ENCODE results near the gene CTNNA2. TPM values are rescaled to one million over a fixed set of nuclear protein-coding genes. Genes with fewer than 3 reads are reported as not detected.

Gene CTNNA2
- total RNA-seq, 1 experiment from 2014 or later, result 5.5 TPM

GRCh38 chr2:80338794-80339193, 825.9 kb downstream of the CTNNA2 start:
- Histone ChIP-seq H3K4me2 (ENCODE audit: insufficient read depth, insufficient read length, low read length) (no peak overlapping the region), H3K56ac (ENCODE audit: insufficient read length, low read depth, low read length) (no peak overlapping the region), H2BK120ac (ENCODE audit: low read depth, low read length, poor library complexity, severe bottlenecking) (no peak overlapping the region), H2BK5ac (ENCODE audit: insufficient read length, low read length) (no peak overlapping the region), H4K8ac (replicated peaks; ENCODE audit: insufficient read length, low read depth, low read length) (no peak overlapping the region), H3K9ac (ENCODE audit: extremely low read depth, insufficient read length, low read length) (no peak overlapping the region), H3K79me1 (ENCODE audit: insufficient read depth, low read depth, low read length, poor library complexity, severe bottlenecking) (no peaks in the 10 kb centered on the region), H3K79me2 (ENCODE audit: insufficient read depth, low read length) (no peaks in the 10 kb centered on the region), H3K27ac (ENCODE audit: insufficient read length, low read depth, low read length) (no peak overlapping the region), H2AK5ac (ENCODE audit: insufficient read length, low read length) (no peak overlapping the region), H3K23me2 (ENCODE audit: insufficient read length, low read depth, low read length, poor library complexity, severe bottlenecking) (no peaks in the 10 kb centered on the region), H3K14ac (ENCODE audit: insufficient read depth, low read length) (no peak overlapping the region), H4K5ac (ENCODE audit: insufficient read length, low read depth, low read length) (no peak overlapping the region), H3K27me3 (ENCODE audit: insufficient read depth, low read length) (no peaks in the 10 kb centered on the region), H2BK20ac (ENCODE audit: low read depth, low read length, poor library complexity, severe bottlenecking) (no peak overlapping the region), H3K4me1 (ENCODE audit: insufficient read depth, low read length) (no peaks in the 10 kb centered on the region; the same call in 1 of the 2 replicates), H3T11ph (ENCODE audit: low read length) (no peak overlapping the region), H2BK12ac (ENCODE audit: insufficient read length, low read depth, low read length) (no peak overlapping the region), H2AFZ (ENCODE audit: low read length) (no peak overlapping the region), H3K18ac (ENCODE audit: insufficient read length, low read depth, low read length) (no peak overlapping the region), H4K20me1 (ENCODE audit: control insufficient read depth, insufficient read depth, insufficient read length) (no peaks in the 10 kb centered on the region), H3K9me3 (ENCODE audit: control insufficient read depth, low read depth, low read length) (no peaks in the 10 kb centered on the region), H3K4ac (ENCODE audit: low read depth, low read length) (no peak overlapping the region), H4K91ac (ENCODE audit: insufficient read length, low read depth, low read length) (no peak overlapping the region), H3K23ac (ENCODE audit: insufficient read length, low read depth, low read length) (no peak overlapping the region), H2BK15ac (ENCODE audit: low read depth, low read length) (no peak overlapping the region)
- Mint-ChIP-seq H3K27me3 (ENCODE audit: low read depth) (no peaks in the 10 kb centered on the region), H3K4me1 (no peaks in the 10 kb centered on the region), H3K9me3 (no peaks in the 10 kb centered on the region), H3K27ac (no peak overlapping the region), H3K36me3 (ENCODE audit: insufficient read depth in 1 of 3, low read depth in 3 of 3) (no peaks in the 10 kb centered on the region; a peak in 1 of 7 replicates), H3K4me3 (no peak overlapping the region)
- no peak for DNase-seq
- TF ChIP-seq CTCF (conservative IDR thresholded peaks at IDR 0.05), result no peak
- WGBS (ENCODE audit: extremely low coverage, insufficient read length, low lambda C conversion rate), result no CpG with 5 or more reads among the region's 2 CpGs

Measured in H9 (cell line).